ENCODE results near the gene ZNF579.

- TF ChIP-seq, protein P1, sequence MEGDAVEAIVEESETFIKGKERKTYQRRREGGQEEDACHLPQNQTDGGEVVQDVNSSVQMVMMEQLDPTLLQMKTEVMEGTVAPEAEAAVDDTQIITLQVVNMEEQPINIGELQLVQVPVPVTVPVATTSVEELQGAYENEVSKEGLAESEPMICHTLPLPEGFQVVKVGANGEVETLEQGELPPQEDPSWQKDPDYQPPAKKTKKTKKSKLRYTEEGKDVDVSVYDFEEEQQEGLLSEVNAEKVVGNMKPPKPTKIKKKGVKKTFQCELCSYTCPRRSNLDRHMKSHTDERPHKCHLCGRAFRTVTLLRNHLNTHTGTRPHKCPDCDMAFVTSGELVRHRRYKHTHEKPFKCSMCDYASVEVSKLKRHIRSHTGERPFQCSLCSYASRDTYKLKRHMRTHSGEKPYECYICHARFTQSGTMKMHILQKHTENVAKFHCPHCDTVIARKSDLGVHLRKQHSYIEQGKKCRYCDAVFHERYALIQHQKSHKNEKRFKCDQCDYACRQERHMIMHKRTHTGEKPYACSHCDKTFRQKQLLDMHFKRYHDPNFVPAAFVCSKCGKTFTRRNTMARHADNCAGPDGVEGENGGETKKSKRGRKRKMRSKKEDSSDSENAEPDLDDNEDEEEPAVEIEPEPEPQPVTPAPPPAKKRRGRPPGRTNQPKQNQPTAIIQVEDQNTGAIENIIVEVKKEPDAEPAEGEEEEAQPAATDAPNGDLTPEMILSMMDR (IDR thresholded peaks at IDR 0.05) = no peak
- no peak for TF ChIP-seq POLR2A (IDR thresholded peaks at IDR 0.05)
- TF ChIP-seq POLR2AphosphoS5 (IDR thresholded peaks at IDR 0.05) = no peak
Observed at GRCh38 chr19:55609326-55609725, 28.7 kb upstream of the ZNF579 start.

Measured in upper lobe of left lung (tissue), 4 donors.